ENCODE measurements around the gene NHLRC2.

NHLRC2 gene

GRCh38 chr10:113880236-113880635 lies 25.8 kb downstream of the NHLRC2 start:
- H3K27me3 ChIP-seq (ENCODE audit: insufficient read depth, low read length): no peaks in the 10 kb centered on the region
- no peak overlapping the region for H2AFZ ChIP-seq (ENCODE audit: low read length, unreplicated experiment)
- H3K27ac ChIP-seq (ENCODE audit: low read depth, low read length): no peak overlapping the region
- H3K36me3 ChIP-seq (ENCODE audit: insufficient read depth, low read length): peaks cover 29% of the 10 kb centered on the region
- H3K4me3 ChIP-seq (ENCODE audit: low read depth, low read length): no peak overlapping the region
- peaks cover 13% of the 10 kb centered on the region for H3K4me1 ChIP-seq (ENCODE audit: control insufficient read depth, insufficient read depth, low read length, unreplicated experiment)
- H3K79me2 ChIP-seq (ENCODE audit: control insufficient read depth, insufficient read depth, low read length, unreplicated experiment): peaks cover 2% of the 10 kb centered on the region

GRCh38 chr10:113882240-113882639 lies 27.8 kb downstream of the NHLRC2 start:
- H3K36me3 ChIP-seq (ENCODE audit: insufficient read depth, low read length): peaks cover 36% of the 10 kb centered on the region
- H3K79me2 ChIP-seq (ENCODE audit: control insufficient read depth, insufficient read depth, low read length, unreplicated experiment): no peaks in the 10 kb centered on the region
- H3K4me3 ChIP-seq (ENCODE audit: low read depth, low read length): no peak overlapping the region

GRCh38 chr10:113889911-113890310 lies 35.5 kb downstream of the NHLRC2 start:
- Histone ChIP-seq H3K79me2 (ENCODE audit: control insufficient read depth, insufficient read depth, low read length, unreplicated experiment) (no peaks in the 10 kb centered on the region), H2AFZ (ENCODE audit: low read length, unreplicated experiment) (no peak overlapping the region), H3K27ac (ENCODE audit: low read depth, low read length) (no peak overlapping the region), H3K4me3 (ENCODE audit: low read depth, low read length) (no peak overlapping the region), H3K27me3 (ENCODE audit: insufficient read depth, low read length) (no peaks in the 10 kb centered on the region), H3K36me3 (ENCODE audit: insufficient read depth, low read length) (peaks cover 15% of the 10 kb centered on the region), H3K4me1 (ENCODE audit: control insufficient read depth, insufficient read depth, low read length, unreplicated experiment) (peaks cover under 1% of the 10 kb centered on the region)

More at GRCh38 chr10:113882240-113882639, 27.8 kb downstream of the NHLRC2 start:
- H3K27me3 ChIP-seq (ENCODE audit: insufficient read depth, low read length): no peaks in the 10 kb centered on the region
- H3K27ac ChIP-seq (ENCODE audit: low read depth, low read length): no peak overlapping the region
- H2AFZ ChIP-seq (ENCODE audit: low read length, unreplicated experiment): no peak overlapping the region
- H3K4me1 ChIP-seq (ENCODE audit: control insufficient read depth, insufficient read depth, low read length, unreplicated experiment): peaks cover 13% of the 10 kb centered on the region

GRCh38 chr10:113890769-113891168 lies 36.3 kb downstream of the NHLRC2 start:
- Histone ChIP-seq H3K27me3 (ENCODE audit: insufficient read depth, low read length) (no peaks in the 10 kb centered on the region), H3K4me1 (ENCODE audit: control insufficient read depth, insufficient read depth, low read length, unreplicated experiment) (peaks cover 8% of the 10 kb centered on the region), H3K36me3 (ENCODE audit: insufficient read depth, low read length) (peaks cover 8% of the 10 kb centered on the region; the same call in 1 of the 2 replicates), H3K4me3 (ENCODE audit: low read depth, low read length) (no peak overlapping the region), H2AFZ (ENCODE audit: low read length, unreplicated experiment) (no peak overlapping the region), H3K79me2 (ENCODE audit: control insufficient read depth, insufficient read depth, low read length, unreplicated experiment) (no peaks in the 10 kb centered on the region), H3K27ac (ENCODE audit: low read depth, low read length) (no peak overlapping the region)

- Histone ChIP-seq H3K27me3 (ENCODE audit: insufficient read depth, low read length) (no peaks in the 10 kb centered on the region), H3K4me1 (ENCODE audit: control insufficient read depth, insufficient read depth, low read length, unreplicated experiment) (peaks cover 8% of the 10 kb centered on the region), H3K4me3 (ENCODE audit: low read depth, low read length) (no peak overlapping the region), H3K36me3 (ENCODE audit: insufficient read depth, low read length) (peaks cover 5% of the 10 kb centered on the region; the same call in 1 of the 2 replicates), H2AFZ (ENCODE audit: low read length, unreplicated experiment) (no peak overlapping the region), H3K79me2 (ENCODE audit: control insufficient read depth, insufficient read depth, low read length, unreplicated experiment) (no peaks in the 10 kb centered on the region), H3K27ac (ENCODE audit: low read depth, low read length) (no peak overlapping the region)
Observed at GRCh38 chr10:113891476-113891875, 37.0 kb downstream of the NHLRC2 start.

GRCh38 chr10:113893570-113893969 lies 39.1 kb downstream of the NHLRC2 start:
- Histone ChIP-seq H3K4me1 (ENCODE audit: control insufficient read depth, insufficient read depth, low read length, unreplicated experiment) (peaks cover 8% of the 10 kb centered on the region), H3K79me2 (ENCODE audit: control insufficient read depth, insufficient read depth, low read length, unreplicated experiment) (no peaks in the 10 kb centered on the region), H2AFZ (ENCODE audit: low read length, unreplicated experiment) (no peak overlapping the region), H3K27me3 (ENCODE audit: insufficient read depth, low read length) (no peaks in the 10 kb centered on the region), H3K36me3 (ENCODE audit: insufficient read depth, low read length) (peaks cover 11% of the 10 kb centered on the region), H3K4me3 (ENCODE audit: low read depth, low read length) (no peak overlapping the region), H3K27ac (ENCODE audit: low read depth, low read length) (no peak overlapping the region)

GRCh38 chr10:113894581-113894980 lies 40.1 kb downstream of the NHLRC2 start:
- H3K4me3 ChIP-seq (ENCODE audit: low read depth, low read length): no peak overlapping the region
- H3K36me3 ChIP-seq (ENCODE audit: insufficient read depth, low read length): peaks cover 13% of the 10 kb centered on the region
- no peaks in the 10 kb centered on the region for H3K27me3 ChIP-seq (ENCODE audit: insufficient read depth, low read length)
- no peak overlapping the region for H2AFZ ChIP-seq (ENCODE audit: low read length, unreplicated experiment)
- H3K27ac ChIP-seq (ENCODE audit: low read depth, low read length): no peak overlapping the region
- H3K4me1 ChIP-seq (ENCODE audit: control insufficient read depth, insufficient read depth, low read length, unreplicated experiment): peaks cover 8% of the 10 kb centered on the region
- no peaks in the 10 kb centered on the region for H3K79me2 ChIP-seq (ENCODE audit: control insufficient read depth, insufficient read depth, low read length, unreplicated experiment)

- no peak overlapping the region for H3K27ac ChIP-seq (ENCODE audit: low read depth, low read length)
- no peak overlapping the region for H2AFZ ChIP-seq (ENCODE audit: low read length, unreplicated experiment)
- no peak overlapping the region for H3K4me3 ChIP-seq (ENCODE audit: low read depth, low read length)
- peaks cover 8% of the 10 kb centered on the region for H3K4me1 ChIP-seq (ENCODE audit: control insufficient read depth, insufficient read depth, low read length, unreplicated experiment)
- H3K36me3 ChIP-seq (ENCODE audit: insufficient read depth, low read length): peaks cover 8% of the 10 kb centered on the region; the same call in 1 of the 2 replicates
- no peaks in the 10 kb centered on the region for H3K79me2 ChIP-seq (ENCODE audit: control insufficient read depth, insufficient read depth, low read length, unreplicated experiment)
- no peaks in the 10 kb centered on the region for H3K27me3 ChIP-seq (ENCODE audit: insufficient read depth, low read length)
Observed at GRCh38 chr10:113895018-113895417, 40.6 kb downstream of the NHLRC2 start.

GRCh38 chr10:113897693-113898618 lies 43.5 kb downstream of the NHLRC2 start:
- Histone ChIP-seq H3K27me3 (ENCODE audit: insufficient read depth, low read length) (no peaks in the 10 kb centered on the region), H3K27ac (ENCODE audit: low read depth, low read length) (no peak overlapping the region), H3K79me2 (ENCODE audit: control insufficient read depth, insufficient read depth, low read length, unreplicated experiment) (no peaks in the 10 kb centered on the region), H3K4me1 (ENCODE audit: control insufficient read depth, insufficient read depth, low read length, unreplicated experiment) (peaks cover 8% of the 10 kb centered on the region), H3K4me3 (ENCODE audit: low read depth, low read length) (no peak overlapping the region), H3K36me3 (ENCODE audit: insufficient read depth, low read length) (peaks cover 11% of the 10 kb centered on the region; the same call in 1 of the 2 replicates), H2AFZ (ENCODE audit: low read length, unreplicated experiment) (no peak overlapping the region)

GRCh38 chr10:113899952-113900598 lies 45.6 kb downstream of the NHLRC2 start:
- Histone ChIP-seq H2AFZ (ENCODE audit: low read length, unreplicated experiment) (no peak overlapping the region), H3K27me3 (ENCODE audit: insufficient read depth, low read length) (no peaks in the 10 kb centered on the region), H3K36me3 (ENCODE audit: insufficient read depth, low read length) (peaks cover 11% of the 10 kb centered on the region; the same call in 1 of the 2 replicates), H3K27ac (ENCODE audit: low read depth, low read length) (no peak overlapping the region), H3K79me2 (ENCODE audit: control insufficient read depth, insufficient read depth, low read length, unreplicated experiment) (no peaks in the 10 kb centered on the region), H3K4me1 (ENCODE audit: control insufficient read depth, insufficient read depth, low read length, unreplicated experiment) (peaks cover 6% of the 10 kb centered on the region), H3K4me3 (ENCODE audit: low read depth, low read length) (no peak overlapping the region)
